Activated naive CD4-positive, alpha-beta T cell (primary cell): ENCODE data around the gene CDKN2AIP.
A peak's percentile ranks its signal among the peaks of the same experiment; 100 is the strongest.
"Not testable (repeated sequence)": the region's sequence is repeated elsewhere in the genome, so short reads cannot be mapped to it uniquely, and the experiment has no call there.

Experiments
- DNase-seq, 4 experiments: peaks; one replicate each; lab custom pipeline; 2025; lab: John Stamatoyannopoulos, UW

The CDKN2AIP gene

DNA sequence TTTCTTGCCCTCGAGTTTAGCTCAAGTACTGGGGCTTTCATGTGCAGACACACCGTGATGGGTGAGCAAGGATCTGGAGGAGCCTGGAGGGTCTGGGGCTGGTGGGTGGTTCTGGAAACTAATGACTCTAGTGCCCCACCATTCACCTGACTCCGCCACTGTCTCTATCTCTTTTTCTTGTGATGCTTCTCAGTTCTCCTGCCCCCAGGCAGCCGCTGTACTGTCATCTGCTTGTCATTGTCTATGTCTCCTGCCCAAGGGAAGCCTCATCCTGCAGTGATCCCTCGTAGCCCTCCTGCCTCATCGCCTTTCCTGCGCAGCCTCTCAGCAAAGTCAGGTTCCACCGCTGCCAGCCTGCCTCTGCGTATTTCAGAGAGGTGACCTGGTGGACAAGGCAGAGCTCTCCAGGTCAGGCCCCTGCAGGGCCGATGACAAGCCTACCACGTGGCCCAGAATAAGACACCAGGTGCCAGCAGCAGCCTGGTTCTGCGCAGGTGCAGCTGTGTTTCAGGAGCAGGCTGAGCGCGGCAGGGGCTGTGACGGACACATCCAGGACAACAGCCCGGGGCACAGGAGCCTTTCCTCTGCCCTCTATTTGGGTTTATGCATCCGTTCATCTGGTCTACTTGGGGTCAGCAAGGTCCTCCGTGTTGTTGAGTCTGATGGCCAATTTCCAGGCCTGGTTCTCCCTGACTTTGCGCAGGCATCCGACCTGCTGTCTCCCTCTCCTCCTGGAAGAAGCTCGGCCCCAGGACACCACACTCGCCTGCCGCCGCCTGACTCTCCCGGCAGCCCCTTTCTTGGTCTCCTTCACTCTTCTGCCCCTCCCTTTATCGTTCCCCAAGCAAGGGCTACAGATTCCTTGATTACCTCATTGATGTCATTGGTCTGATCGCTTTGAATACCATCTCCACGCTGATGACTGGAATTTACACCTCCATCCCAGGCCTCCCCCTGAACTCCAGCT lies 30.9 kb upstream of the CDKN2AIP start:
- DNase-seq = no peak

DNA sequence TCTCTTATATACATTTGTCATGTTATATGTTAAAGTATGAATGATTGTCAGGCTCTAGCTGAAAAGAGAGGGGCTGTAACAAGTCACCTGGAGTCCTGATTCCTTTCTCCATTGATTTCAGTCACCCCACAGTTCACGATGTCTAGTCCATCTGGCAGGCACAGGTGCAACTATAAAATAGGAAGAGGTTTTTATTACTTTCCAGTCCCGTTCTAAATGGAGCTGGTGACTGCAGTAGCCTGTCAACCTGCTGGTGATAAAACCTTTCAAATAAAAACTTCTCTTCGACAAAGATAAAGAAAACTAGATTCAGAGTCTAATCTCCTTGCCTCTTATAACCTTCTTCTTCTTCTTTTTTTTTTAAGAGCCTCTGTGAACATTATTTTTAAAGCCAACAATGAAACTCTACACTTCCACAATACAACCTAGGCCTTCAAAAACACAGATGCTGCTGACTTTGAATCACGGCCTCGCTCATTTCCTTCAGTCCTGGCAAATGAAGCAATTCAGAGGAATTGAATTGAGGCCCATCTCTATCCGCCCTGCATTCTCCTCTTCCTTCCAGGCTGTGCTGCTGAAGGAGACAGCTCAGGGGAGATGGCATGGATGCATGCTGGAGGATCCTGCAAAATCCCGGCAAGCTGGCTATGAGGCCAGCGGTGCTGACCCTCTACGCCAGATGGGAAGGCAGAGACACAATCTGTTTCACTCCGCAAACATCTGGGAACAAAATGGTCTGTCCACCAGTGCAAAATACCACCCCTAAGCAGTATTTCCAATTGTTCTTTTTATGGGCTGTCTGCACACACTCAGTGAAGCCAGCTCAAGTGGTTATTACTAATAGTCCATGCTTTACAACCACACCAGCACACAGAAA lies 27.3 kb upstream of the CDKN2AIP start:
- DNase-seq = no peak

DNA sequence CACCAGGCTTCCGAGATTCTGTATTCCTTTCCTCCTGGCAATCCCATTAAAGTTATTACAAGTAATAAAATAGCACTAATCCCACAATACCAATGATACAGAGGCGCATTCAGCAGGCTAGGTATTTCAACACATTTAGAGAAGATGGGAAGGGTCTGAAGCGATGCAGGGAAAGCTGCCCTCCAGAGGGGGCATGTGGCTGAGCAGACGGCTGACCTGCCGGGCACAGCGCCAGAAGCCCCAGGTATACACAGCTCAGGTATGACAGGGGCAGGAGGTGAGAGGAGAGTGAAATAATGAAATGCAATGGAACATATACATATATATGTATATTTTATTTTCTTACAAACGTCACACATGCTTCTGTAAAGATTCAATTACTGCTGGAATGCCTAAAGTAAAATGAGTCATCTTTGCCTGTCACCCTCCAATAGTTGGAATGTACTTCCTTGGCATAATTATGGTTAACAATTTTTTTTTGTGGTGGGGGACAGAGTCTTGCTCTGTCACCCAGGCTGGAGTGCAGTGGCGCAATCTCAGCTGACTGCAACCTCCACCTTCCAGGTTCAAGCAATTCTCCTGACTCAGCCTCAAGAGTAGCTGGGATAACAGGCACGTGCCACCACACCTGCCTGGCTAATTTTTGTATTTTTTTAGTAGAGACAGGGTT lies 21.3 kb upstream of the CDKN2AIP start:
- DNase-seq = no peak

DNA sequence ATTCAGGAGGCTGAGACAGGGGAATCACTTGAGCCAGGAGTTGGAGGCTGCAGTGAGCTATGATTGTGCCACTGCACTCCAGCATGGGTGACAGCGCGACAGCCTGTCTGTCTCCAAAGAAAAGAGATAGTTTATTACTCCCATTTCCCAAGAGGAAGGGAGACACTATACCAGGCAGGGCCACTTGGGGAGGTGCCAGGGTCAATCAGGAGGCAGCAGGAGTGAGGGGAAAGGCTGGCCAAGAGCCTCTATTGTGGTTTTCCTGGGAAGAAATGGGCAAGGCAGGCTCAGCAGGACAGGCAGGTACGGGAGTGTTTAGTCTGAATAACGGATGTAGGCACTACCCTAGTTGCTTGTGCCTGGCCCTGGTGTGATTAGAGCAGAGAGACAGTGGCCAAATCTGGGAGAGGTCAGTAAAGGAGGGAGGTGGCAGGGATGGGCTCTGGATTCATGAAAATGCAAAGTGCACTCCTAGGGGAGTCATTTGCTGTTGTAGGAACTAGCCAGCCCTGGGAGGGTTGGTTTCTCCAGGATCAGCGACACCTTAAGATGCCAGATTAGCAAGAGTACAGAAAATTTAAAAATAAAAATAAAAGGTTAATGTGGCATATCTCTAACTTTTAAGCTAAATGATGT lies 20.2 kb upstream of the CDKN2AIP start:
- no peak for DNase-seq

DNA sequence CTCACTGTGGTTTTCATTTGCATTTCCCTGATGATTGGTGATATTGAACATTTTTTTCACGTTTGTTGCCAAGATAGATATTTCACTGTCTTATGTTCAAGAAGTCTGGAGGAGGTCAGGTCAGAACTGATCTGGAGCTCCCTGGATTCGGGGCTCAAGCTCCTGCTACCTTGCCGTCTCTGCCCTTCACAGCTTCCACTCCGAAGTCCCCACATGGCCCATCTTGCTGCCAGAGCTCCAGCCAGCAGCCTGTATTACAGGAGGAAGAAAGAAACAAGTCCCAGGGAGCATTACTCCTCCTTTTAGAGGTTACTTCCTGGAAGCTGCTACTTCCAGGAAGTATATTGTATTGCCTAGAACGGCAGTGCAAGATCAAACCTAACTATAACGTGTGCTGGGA lies 17.9 kb upstream of the CDKN2AIP start:
- DNase-seq = no peak

DNA sequence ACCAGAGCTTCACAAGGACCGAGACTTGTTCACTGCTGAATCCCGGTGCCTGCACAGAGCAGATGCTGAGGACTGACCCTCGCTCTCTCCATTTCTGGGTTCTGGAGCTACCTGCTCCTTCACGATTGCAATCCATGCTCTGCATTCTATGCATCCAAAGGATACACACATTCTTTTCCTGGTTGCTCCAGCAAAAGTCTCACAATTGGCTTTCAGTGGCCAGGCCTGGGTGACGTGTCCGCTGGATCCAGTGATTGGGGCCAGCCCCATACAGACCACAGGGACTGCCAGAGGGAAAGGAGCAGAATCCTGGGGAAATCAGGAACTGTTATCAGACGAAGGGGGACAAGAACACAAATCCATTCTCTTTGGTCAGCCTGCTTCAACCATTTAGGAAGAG lies 14.9 kb upstream of the CDKN2AIP start:
- no peak for DNase-seq

DNA sequence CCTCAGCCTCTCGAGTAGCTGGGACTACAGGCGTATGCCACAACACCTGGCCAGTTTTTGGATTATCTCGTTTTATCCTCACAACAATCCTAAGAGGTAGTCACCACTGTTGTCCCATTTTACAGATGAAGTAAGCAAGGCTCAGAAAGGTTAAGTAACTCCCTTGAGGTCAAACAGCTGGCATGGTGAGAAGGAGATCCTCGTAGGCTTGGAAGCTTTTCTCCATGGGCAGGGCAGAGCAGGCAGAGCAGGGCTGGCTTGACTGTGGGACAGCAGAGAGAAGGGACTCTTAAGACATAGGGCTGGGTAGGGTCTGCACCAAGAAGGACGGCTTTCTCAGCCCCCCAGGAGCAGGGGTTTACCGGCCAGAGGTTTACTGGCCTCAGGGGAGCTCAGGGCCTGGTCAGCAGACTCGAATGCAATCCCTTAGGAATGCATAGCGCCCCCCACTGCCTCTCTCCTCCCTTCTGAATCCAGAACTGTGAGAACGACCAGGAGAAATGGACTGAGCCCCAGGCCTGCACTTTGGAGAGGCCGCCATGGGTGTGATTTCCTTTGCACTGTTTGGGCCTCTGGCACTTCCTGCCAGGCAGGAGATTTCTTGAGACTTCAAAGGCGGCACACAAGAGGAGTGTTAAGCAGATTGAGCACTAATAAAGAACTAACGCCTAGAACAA lies 14.0 kb upstream of the CDKN2AIP start:
- DNase-seq = peak in 1 of 4 experiments; percentile 6

DNA sequence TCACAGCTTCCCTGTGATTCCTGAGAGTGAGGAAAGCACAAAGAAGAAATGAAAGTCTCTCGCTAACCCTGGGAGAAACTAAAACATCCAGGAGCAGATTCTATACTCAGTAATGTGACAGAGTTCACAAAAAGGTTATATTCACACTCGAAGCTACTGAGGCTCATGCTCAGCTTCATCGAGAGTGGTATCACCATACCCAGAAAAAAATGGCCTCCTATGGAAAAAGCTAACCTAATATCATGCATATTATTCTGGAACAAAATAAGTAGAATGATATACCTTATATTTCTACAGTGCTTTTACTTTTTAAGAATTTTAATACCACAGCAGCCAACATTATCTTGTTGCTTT lies 13.5 kb upstream of the CDKN2AIP start:
- no peak for DNase-seq

DNA sequence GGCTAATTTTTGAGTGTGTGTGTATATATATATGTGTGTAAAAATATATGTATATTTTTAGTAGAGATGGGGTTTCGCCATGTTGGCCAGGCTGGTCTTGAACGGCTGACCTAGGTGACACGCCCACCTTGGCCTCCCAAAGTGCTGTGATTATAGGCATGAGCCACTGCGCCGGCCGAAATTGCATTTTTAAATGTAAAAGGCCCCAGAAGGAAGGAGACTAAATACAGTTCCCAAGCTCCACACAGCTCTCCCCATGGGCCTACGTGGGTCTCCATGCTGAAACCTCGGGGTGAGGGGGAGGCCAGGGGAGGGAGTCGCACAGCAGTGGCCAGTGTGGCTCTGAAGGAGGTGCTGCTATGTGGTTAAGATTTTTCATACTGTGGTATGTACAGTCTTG lies 12.8 kb upstream of the CDKN2AIP start:
- DNase-seq = no peak

DNA sequence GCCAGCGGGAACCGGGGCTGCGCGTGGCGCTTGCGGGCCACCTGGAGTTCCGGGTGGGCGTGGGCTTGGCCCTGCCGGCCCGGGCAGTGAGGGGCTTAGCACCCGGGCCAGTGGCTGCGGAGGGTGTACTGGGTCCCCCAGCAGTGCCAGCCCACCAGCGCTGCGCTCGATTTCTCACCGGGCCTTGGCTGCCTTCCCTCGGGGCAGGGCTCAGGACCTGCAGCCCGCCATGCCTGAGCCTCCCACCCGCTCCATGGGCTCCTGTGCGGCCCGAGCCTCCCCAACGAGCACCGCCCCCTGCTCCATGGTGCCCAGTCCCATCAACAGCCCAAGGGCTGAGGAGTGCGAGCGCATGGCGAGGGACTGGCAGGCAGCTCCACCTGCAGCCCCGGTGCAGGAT lies 11.3 kb upstream of the CDKN2AIP start:
- not testable (repeated sequence) for DNase-seq

DNA sequence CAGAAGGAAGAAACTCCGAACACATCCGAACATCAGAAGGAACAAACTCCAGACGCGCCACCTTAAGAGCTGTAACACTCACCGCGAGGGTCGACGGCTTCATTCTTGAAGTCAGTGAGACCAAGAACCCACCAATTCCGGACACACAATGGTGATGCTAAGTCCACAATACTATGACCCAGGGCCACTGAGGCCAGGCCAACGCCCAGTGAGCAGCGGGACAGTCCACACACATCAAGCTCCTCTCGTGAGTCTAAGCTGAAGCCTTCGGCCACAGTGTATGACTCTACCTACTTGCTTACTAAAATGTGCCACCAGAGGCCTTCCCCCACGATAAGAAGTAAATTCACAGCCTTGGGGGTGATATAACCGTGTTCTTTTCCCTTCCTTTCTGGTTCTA lies 10.2 kb upstream of the CDKN2AIP start:
- DNase-seq = no peak

DNA sequence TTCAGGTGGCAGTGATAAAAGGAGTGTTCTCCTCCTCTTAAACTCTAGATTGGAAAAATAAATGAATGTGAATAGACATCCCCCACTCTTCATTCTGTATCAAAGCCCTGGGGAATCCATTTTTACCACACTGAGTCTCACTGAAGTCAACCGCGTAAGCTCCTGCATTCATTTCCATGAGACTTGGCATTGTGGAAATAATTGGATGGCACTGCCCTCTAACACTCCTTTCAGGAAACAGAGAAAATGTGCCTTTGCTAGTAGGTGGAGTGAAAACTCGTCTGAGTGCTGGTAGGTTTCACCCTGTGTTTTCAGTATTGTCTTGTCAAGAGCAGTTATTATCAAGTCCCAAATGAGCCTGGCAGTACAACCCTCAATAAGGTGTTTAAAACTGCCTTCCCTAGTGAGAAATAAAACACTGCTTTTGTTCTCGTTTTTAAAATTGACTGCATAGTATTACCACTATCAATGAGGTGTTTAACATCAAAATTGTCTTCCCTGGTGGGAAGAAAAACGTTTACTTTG lies 9.7 kb upstream of the CDKN2AIP start:
- no peak for DNase-seq

DNA sequence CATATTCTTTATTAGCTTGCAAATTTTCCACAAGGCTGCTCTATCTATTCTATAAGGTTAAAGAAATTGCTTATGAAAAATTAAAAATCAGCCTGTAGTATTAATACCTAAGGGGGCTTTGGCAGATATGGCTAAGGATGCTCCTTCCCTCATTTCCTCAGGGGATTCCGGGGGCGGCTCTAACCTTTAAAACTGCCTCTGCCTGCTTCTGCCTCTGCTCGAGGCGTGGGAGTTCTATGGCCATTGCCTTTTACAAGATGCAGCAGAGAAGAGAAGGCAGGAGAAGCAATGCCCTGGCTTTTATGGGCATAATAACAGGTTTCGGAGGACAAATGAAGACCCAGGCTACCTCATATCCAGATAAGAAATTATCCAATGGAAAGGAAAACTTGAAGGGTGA lies 8.6 kb upstream of the CDKN2AIP start:
- no peak for DNase-seq

DNA sequence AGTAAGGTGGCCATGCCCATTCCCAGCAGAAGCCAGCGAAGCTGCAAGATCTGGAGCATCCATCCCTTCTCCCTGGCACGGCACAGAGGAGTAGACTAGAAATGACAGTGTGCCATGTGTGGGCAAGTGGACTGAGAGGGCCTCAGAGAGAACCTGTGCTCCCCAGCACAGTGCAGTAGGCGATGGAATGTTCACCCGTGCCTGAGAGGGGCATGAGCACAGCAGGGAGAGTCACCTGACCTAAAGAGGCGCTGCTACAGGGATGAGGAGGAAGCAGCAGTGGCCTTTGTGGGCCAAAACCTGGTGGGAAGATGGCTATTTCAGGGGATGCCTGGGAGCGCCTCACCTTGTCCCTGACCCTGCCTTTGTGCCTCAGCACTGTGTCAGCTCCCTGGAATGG lies 8.0 kb upstream of the CDKN2AIP start:
- DNase-seq = no peak

DNA sequence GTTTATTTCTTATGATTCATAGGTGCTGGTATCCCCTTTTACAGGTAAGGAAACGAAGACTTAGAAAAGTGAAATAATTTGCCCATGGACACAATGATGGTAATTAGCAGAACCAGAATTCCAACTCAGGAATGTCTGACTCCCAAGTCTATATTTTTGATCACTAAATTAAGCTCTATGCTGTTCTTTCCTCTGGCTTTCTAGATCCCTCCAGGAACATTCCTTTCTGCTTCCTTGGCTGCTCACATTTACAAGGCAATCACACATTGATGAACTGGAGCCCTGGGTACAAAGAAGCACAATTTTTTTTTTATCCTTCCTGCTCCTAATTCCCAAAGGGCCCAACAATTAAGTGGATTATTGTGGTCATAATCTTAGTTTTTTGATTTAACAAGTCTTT lies 7.0 kb upstream of the CDKN2AIP start:
- no peak for DNase-seq

DNA sequence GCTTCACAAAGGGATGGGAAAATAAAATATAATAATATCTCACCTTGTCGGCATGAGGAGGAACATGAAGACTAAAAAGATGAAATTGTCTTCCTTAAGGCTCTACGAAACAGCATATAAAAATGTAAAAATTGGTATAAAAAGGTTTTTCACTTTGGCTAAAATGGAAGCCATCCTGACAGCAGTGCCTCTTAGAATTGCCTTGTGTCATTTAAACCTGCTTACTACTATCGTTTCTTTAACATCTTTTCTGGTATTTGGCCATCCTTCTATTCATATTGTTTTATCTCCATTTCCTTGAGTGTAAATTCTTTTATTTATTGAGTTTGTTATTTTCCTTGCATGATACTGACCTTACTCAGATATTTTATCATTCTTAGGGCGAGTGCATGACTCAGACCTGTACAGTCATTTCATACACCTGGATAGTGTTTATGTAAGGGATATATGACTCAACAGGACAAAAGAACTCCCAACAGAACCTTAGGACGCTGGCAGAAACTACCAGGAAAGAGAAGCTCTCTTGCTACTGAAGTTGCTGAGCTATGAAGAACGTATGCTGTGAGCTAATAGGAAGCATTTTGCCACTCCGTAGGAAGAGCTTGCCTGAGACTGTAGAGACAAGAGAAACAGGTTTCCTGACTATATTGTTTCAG lies 5.8 kb upstream of the CDKN2AIP start:
- no peak for DNase-seq

DNA sequence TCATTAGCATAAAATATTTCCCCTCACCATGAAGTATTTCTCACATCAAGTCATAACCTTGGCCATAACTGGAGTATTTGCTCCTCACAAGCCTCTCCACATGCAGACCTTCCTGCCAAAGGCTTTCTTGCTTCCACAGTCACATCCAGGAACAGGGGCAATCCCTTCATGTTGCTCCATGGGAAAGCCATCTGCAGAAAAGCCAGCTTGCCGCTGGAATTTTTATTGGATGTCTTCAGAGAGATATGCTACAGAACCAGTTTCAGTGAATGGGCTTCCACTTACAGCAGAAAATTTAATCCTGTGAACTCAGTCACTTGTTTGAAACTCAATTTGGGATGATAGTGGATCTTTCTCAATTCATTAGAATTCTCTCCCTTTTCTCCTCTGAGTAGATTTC lies 3.2 kb upstream of the CDKN2AIP start:
- DNase-seq = no peak

DNA sequence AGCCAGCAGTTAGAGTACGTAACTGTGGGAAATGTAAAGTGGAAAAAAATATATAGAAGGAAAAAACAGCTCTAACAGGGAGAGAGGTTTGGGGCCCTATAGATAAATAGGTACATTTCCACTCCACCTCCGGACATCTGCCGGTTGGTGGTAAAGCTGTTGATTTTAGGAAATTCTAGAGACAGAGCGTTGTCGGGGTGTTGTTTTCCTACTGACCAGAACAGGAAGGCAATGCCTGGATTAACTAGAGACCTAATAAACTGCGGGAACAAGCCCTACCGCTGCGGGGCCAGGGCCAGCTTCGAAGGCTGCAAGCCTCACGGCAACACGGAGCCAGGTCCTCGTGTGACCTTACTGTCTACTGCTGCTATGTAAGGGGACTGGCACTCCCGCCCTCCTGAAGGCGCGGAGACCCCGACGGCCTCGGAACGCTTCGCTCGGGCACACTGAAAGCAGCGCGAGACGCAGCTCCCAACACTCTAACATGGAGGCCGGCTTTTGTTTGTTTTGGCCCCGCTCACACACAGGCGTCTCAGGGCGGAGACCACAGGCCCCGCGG lies 702 bp upstream of the CDKN2AIP start:
- peak in 3 of 4 experiments; percentile 47 to 57 (median 52) for DNase-seq

DNA sequence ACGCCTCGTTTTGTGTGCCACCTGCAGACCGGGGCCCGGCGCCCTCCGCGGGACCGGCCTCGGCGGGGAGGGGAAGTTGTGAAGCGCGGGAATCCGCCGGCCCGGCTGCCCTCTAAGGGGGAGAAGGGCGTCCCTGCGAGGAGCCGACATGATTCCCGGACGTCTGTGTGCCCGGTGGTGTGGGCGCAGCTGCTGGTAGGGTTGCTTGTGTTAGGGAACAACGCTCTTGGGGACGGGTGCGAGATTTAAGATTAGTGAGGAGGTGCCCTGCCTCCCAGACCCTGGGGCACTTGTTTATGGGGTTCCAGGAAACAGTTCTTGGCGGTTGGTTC lies 627 bp downstream of the CDKN2AIP start:
- DNase-seq = peak in 1 of 4 experiments; percentile 41

DNA sequence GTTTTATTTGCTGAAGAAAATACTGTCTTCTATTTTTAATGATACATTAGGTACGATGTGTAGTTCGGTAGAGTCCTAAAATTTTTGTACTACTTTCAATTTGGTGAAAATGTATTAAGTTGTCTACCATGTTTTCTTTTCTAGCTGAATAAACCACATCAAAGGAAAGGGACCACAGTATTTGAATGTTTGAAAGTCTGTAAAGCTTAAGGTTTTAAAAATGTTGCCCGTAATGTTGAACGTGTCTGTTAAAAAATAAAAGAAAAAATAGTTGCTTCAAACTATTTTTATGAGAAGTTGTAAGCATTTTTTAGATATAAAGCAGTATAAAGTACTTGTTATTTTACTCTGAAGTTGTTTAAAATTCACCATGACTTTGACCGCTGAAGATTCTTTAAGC lies 3.2 kb downstream of the CDKN2AIP start:
- DNase-seq = no peak
